Kidney capillary endothelial cell (primary cell): ENCODE results near the gene OS9.

Experiments used
- DNase-seq: peaks from one replicate; pipeline ENCODE4 v3.0.0-alpha.2; 2018; ENCODE audit warnings: low spot score

OS9 gene

DNA sequence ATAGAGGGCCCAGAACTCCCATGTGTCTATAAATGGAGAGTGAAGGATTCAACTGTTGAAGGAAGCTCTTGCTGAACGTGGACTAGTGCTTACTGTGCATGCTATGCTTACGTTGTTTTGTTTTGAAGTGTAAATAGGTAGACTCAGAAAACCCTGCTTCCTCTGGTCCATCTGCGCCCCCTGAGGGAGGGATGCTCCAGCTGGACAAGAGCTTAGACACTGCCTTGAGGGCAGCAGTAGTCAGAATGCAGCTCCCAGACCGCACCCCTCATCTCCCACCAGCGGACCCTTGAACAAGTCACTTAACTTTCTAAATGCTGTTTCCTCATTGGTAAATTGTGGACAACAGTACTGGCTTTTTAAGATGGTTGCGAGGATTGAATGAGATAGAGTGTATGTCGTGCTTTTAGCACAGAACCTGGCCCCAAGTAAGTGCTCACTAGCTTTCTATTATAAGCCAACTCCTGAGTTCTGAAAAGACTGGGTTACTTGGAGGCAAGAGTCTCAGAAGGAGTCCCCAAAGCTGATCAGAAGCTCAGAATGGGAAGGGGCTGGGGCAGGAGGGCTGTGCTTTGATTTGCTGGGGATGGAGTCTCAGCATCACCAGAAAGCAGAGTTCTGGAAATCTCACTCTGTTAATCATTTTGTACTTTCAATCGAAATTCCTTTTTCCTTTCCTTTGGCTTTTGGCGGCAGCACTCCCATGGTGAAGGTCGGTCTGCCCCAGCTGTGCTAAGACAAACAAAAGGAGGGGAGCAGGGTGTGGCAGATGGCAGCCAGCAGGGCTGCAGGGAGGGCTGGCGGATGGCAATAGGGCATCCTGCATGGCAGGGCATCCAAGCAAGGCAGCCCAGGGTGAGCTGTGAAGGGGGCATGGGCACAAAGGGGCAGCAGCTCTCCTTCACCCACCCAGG lies 29.0 kb downstream of the OS9 start:
- DNase-seq: no peak

DNA sequence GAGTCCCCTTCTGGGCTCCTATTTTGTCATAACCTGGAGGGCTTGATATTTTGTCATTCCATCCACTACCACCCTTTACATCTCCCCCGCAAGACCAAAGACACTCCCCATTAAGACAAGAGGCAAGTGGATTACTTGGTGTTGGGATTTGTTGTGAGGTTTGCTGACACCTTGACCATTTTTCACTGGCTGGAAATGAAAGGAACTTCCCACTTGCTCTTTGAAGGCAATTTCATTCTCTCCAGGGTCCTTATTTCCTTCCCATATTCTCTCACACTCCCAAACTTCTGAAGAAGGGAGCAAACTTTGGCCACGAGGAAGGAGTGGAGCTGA lies 29.7 kb downstream of the OS9 start:
- no peak for DNase-seq

DNA sequence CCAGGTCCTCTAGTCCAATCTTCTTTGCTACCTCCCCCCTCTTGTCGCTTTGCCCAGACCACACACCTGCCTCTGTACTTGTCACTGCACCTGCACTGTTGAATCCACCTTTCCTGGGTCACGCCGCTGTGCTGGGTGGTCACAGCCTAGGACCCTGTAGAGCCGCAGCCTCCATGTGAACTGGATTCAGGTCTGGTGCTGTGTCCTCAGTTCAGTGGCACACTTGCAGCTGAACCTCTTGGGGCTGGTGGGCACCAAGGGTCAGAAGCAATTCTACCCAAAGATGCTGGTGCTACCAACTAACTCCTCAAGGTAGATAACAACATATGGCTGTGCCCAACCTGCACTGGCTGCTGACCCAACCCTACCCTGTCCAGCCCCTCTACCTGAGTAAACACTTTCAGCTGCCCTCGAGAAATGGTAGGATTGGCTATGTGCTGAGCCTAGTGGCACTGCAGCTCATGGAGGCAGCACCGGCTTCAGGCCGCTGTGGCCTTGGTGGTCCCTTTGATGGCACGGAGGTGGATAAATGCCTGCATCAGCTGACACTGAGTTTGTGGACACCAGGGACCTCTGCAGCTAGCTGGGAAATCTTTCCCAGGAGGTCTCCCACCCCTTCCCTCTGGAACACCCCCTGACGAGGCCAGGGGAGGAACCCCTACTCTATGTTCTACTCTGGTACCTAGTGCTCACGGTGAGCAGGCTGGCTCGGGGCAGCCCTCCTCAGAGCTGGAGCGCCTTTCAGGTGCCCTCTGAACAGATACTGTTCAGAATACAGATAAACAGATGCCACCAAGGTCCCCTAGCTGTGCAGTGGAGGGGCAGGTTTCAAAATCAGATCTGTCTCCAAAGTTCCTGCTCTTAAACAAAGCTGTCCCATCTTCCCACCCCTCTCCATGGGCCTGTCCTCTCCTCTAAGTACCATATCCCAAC lies 30.3 kb downstream of the OS9 start:
- no peak for DNase-seq

- DNase-seq: no peak
These were observed 31.2 kb downstream of the OS9 start for GRCh38 chr12:57724936-57725740.

- DNase-seq: no peak
These were observed 31.9 kb downstream of the OS9 start for GRCh38 chr12:57725851-57726150.

DNA sequence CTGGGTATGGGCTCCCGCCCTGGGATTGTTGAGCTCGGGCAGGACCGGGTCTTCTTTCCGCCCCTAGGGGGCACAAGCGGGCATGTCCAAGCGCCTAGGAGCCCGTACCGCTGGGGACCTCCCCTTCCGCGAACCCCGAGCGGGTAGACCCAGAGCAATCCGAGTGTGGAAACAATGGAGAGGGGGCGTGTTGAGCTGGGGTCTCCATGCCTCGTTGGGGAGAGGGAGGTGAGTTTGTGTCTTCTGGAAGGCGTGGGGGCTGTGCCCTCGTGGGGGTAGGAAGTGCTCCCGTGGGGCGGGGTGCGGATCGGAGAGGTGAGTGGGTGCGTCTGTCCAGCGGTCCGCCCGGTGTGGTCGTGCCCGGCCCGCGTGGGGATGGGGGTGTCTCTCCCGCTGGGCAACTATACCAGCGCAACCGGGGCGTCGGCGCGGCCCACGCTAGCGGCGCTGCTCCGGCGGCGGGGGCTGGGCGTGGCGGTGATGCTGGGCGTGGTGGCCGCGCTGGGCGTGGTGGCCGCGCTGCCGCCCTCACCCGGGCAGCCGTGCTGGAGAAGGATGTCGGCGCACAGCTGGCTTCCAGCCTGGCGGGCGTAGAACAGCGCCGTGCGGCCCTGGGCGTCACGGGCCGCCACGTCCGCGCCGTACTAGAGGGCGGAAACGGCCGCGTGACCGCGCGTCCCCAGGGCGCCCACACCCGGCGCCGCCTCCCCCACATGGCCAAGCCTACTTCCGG lies 32.4 kb downstream of the OS9 start:
- DNase-seq: peak; percentile 80

DNA sequence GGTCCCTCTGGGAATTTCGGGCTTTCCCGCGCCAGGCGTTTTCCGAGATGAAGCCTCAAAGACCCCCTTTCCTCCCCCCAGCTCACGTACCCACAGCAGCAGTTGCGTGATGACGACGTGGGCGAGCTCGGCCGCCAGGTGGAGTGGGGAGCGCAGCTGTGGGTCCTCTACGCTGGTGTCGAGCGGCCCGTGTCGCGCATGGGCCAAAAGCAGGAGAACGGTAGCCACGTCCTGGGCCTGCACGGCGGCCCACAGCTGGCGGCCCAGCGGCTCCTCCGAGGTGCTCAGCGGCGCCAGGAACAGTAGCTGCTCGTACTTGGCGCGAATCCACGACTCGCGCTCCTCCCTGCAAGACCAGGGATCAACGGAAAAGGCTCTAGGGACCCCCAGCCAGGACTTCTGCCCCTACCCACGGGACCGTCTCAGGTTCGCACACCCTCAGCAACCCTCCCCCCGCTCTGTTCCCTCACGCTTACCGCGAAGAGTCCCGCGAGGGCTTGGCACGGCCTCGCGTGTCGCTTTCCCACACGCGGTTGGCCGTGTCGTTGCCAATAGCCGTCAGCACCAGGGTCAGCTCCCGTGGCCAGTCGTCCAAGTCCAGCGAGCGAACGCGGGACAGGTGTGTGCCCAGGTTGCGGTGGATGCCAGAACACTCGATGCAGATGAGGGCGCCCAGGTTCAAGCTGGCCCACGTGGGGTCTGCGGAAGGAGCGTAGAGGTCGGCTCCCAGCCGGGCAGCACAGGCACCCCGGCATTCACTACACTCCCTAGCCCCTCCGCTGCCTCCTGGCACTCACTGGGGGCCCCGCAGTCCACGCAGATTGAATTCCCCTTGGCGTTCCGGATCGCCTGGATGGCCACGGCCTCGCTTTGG lies 33.2 kb downstream of the OS9 start:
- no peak for DNase-seq

GRCh38 chr12:57727758-57728395 lies 33.9 kb downstream of the OS9 start:
- DNase-seq: no peak

- DNase-seq: no peak
These were observed 35.5 kb downstream of the OS9 start for GRCh38 chr12:57729321-57729844.

DNA sequence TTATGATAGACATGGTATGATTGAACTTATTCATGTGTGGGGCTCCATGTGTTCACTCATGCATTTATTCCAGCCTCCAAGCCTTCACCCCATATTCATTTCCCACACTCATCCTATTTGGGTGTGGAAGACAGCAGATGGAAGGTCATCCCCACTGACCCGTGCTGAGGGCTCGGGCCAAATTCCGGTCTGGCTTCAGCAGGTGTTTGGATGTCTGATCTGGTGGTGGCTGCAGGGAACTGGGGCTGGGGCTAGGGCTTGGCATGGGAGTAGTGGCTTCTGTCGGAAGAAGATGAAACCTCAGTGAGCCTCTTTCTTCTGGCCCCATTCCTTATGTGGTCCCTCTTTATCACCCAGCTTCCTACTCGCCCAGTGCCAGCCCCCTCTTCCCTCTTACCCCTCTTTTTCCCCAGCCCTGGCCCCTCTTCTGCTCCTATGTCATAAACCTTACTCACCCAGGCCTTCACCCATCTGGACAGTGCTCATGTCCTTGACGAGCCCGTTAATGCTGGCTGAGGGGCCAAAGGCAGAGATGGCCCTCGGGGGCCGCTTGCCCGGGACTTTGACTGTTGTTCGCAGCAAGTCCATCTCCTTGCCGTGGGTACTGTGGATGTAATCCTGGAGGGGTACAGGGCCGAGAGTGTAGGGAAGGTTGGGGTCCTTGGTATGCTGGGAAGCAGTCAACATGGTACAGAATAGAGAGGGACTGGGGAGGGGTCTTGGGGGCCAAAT lies 36.6 kb downstream of the OS9 start:
- no peak for DNase-seq

DNA sequence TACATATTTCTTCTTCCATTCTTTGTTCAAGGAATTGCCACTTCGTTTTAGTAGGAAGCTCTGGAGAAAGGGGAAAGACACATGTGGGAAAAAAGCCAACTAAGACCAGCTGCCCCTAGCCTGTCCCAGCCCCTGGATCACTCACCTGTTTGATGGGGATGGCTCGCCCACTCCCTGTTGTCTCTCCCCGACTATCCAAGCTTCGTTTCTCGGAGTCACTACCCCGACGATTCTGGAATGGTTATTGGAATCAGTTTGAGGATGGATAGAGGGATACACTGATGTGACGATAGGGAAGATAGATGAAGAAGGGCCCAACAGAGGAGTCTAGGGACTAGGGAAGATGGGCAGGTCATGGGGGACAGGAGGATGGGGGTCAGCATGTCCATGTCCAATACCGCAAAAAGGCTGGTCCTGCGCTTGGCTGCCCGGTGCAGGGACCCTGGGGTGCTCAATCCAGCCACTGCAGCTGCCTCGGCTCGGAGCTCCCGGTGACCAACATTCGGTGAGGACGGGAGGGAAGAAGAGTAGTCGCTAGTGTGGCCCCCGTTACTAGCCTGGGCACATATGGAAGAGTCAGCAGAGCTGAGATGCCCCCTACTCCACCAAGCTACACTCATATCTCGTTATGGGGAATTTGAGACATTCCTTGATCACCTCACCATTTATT lies 37.6 kb downstream of the OS9 start:
- no peak for DNase-seq

- DNase-seq: no peak
These were observed 38.3 kb downstream of the OS9 start for GRCh38 chr12:57732270-57732669.

GRCh38 chr12:57732726-57733593 lies 39.0 kb downstream of the OS9 start:
- no peak for DNase-seq

DNA sequence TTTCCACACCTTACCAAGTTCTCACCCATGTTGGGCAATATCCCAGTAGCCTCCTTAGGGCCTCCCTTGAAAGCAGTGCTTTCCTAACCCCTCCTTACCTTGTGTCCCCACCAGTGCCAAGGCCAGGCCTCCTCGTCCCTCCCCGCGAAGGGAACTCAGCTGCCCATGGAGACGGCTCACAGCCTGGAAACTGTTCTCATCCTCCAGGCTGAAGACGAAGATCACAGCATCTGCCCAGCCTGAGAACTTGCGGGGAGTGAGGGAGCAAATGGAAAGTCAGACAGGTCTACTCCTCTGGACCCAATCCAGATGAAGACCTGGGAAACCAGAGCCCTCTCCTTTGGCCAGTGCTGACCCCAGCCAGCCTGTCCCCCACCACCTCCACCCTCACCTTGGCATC lies 40.0 kb downstream of the OS9 start:
- DNase-seq: no peak

DNA sequence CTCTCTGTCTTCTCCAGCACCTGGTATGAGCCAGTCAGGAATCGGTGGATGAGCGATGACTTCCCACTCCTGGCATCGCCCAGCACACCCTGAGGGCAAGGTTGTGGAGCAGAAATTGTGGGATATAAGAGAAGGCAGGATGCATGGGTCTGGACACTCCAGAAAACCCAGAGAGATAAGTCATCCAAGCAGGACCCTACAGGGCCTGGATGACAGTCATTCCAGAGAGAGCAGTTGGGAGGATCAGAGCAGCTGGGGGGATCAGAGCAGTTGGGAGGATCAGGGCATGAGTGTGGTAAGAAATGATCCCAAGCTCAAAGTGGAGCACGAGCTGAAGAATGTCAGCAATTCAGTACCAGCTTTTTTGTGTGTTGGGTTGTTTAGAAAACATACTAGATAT lies 40.7 kb downstream of the OS9 start:
- DNase-seq: no peak

DNA sequence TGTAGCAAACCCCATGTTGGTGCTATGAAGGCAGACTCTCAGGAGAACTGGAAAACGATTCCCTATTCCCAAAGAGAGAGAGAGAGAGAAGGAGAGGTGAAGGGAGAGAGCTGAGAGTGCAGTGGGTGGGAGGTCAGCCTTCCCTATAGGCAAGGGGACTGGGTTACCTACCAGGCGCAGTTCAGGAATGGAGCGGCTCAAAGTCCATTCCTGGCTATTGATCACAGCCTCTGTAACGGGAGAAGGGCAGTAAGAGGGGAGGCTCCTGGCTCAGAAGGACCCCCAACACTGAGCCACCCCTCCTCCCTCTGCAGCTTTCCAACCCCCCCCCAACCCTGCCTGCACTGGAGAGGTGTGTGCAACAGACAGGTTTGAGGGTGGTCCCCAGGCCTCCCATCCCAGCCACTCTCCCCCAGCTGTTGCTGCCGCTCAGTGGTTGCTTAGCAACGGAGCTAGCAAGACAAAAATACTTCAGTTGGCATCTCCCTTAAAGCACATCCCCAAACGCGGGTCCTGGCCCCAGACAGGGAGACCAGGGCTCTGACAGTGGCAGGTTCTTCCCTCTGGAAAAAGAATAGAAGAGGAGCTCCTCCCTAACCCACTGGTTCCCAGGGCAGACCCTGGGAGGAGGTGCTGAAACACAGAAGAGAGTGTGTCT lies 41.4 kb downstream of the OS9 start:
- DNase-seq: no peak
